HEK293 (cell line): ENCODE data around the gene GLRX5.

Experiments used
- CTCF ChIA-PET: fragments of 350-600 bp; formaldehyde crosslinking; extraction: SDS; loops from one replicate; lab custom pipeline; 2021; ENCODE audit warnings: antibody characterized with exemption; lab: Yijun Ruan, JAX
- POLR2A ChIA-PET: fragments of 300-600 bp; formaldehyde crosslinking; extraction: SDS; loops from one replicate; lab custom pipeline; 2020; ENCODE audit warnings: antibody characterized with exemption, inconsistent platforms; lab: Yijun Ruan, JAX
- H3K27ac ChIP-seq: fragments of 200-500 bp; sonication (Bioruptor generic); 2 replicates; pipeline ENCODE4 v1.5.1; 2014; ENCODE audit warnings: low read depth, low read length, control low read depth, inconsistent platforms; ENCODE audit errors: extremely low read depth
- H3K36me3 ChIP-seq, 2 experiments: fragments of 200-500 bp in 1 of 2; sonication (Bioruptor generic) in 1 of 2; 1 replicate in 1 of 2; 2 replicates in 1 of 2; pipeline ENCODE4 v1.5.1; 2014 to 2017; ENCODE audit warnings: inconsistent platforms in 2 of 2, low read length in 2 of 2; ENCODE audit not compliant: control insufficient read depth in 2 of 2, insufficient read depth in 1 of 2
- H3K4me1 ChIP-seq: fragments of 200-500 bp; sonication (Bioruptor generic); 2 replicates; pipeline ENCODE4 v1.5.1; 2014; ENCODE audit warnings: mild to moderate bottlenecking, low read length, inconsistent platforms; ENCODE audit not compliant: control insufficient read depth, insufficient read depth
- H3K4me3 ChIP-seq: 2 replicates; pipeline ENCODE4 v1.5.1; 2011; ENCODE audit warnings: low read depth, mild to moderate bottlenecking, control low read depth, low read length, moderate library complexity
- H3K9me3 ChIP-seq: fragments of 200-500 bp; sonication (Bioruptor generic); 2 replicates; pipeline ENCODE4 v1.5.1; 2014; ENCODE audit warnings: low read depth, low read length, inconsistent platforms; ENCODE audit not compliant: control insufficient read depth, insufficient read depth
- FEZF1 ChIP-seq: fragments of 450-650 bp; formaldehyde crosslinking; IDR thresholded peaks from 2 replicates; pipeline ENCODE4 v1.5.1; 2016; ENCODE audit warnings: missing biosample characterization, missing genetic modification characterization
- GFI1B ChIP-seq: fragments of 450-650 bp; formaldehyde crosslinking; IDR thresholded peaks from 2 replicates; pipeline ENCODE4 v1.5.1; 2016; ENCODE audit warnings: missing biosample characterization, missing genetic modification characterization
- HOXA7 ChIP-seq: sonication (generic); formaldehyde crosslinking; IDR thresholded peaks from 2 replicates; pipeline ENCODE4 v1.8.1; 2022; ENCODE audit warnings: missing genetic modification reagents, borderline replicate concordance
- KLF16 ChIP-seq: fragments of 450-650 bp; formaldehyde crosslinking; IDR thresholded peaks from 2 replicates; pipeline ENCODE4 v1.5.1; 2017; ENCODE audit warnings: missing biosample characterization, missing genetic modification characterization
- SCRT1 ChIP-seq: fragments of 450-650 bp; formaldehyde crosslinking; IDR thresholded peaks from 2 replicates; pipeline ENCODE4 v1.5.1; 2016; ENCODE audit warnings: missing biosample characterization, missing genetic modification characterization, borderline replicate concordance
- SCRT2 ChIP-seq: fragments of 450-650 bp; formaldehyde crosslinking; IDR thresholded peaks from 2 replicates; pipeline ENCODE4 v1.5.1; 2016; ENCODE audit warnings: missing biosample characterization, missing genetic modification characterization
- SP2 ChIP-seq: fragments of 450-650 bp; formaldehyde crosslinking; IDR thresholded peaks from 2 replicates; pipeline ENCODE4 v1.5.1; 2016; ENCODE audit warnings: missing biosample characterization, missing genetic modification characterization
- TCF7L2 ChIP-seq: IDR thresholded peaks from 2 replicates; pipeline ENCODE4 v1.6.1; 2011; ENCODE audit warnings: low read depth, mild to moderate bottlenecking, inconsistent platforms, low read length, moderate library complexity, borderline replicate concordance
- ZBTB1 ChIP-seq: fragments of 450-650 bp; formaldehyde crosslinking; IDR thresholded peaks from 2 replicates; pipeline ENCODE4 v1.5.1; 2016; ENCODE audit warnings: missing biosample characterization, missing genetic modification characterization
- ZBTB48 ChIP-seq: fragments of 450-650 bp; formaldehyde crosslinking; IDR thresholded peaks from 2 replicates; pipeline ENCODE4 v1.5.1; 2016; ENCODE audit warnings: missing biosample characterization, missing genetic modification characterization
- ZBTB8A ChIP-seq: fragments of 450-650 bp; formaldehyde crosslinking; IDR thresholded peaks from 2 replicates; pipeline ENCODE4 v1.5.1; 2016; ENCODE audit warnings: missing biosample characterization, missing genetic modification characterization
- ZEB2 ChIP-seq: fragments of 450-650 bp; formaldehyde crosslinking; IDR thresholded peaks from 2 replicates; pipeline ENCODE4 v1.5.1; 2016; ENCODE audit warnings: missing biosample characterization, missing genetic modification characterization
- ZFHX2 ChIP-seq: fragments of 450-650 bp; formaldehyde crosslinking; conservative IDR thresholded peaks from 2 replicates; pipeline ENCODE4 v1.5.1; 2016; ENCODE audit warnings: missing biosample characterization, missing genetic modification characterization
- ZNF148 ChIP-seq: fragments of 450-650 bp; formaldehyde crosslinking; IDR thresholded peaks from 2 replicates; pipeline ENCODE4 v1.5.0; 2017; ENCODE audit warnings: missing biosample characterization, missing genetic modification characterization, borderline replicate concordance
- ZNF16 ChIP-seq: fragments of 450-650 bp; formaldehyde crosslinking; IDR thresholded peaks from 2 replicates; pipeline ENCODE4 v1.5.1; 2016; ENCODE audit warnings: low read depth, missing biosample characterization, missing genetic modification characterization
- ZNF23 ChIP-seq: fragments of 450-650 bp; formaldehyde crosslinking; IDR thresholded peaks from 2 replicates; pipeline ENCODE4 v1.5.1; 2016; ENCODE audit warnings: missing biosample characterization, missing genetic modification characterization, borderline replicate concordance
- ZNF24 ChIP-seq: fragments of 450-650 bp; formaldehyde crosslinking; IDR thresholded peaks from 2 replicates; pipeline ENCODE4 v1.5.1; 2016; ENCODE audit warnings: missing biosample characterization, missing genetic modification characterization
- ZNF248 ChIP-seq: fragments of 450-650 bp; formaldehyde crosslinking; IDR thresholded peaks from 2 replicates; pipeline ENCODE4 v1.5.1; 2017; ENCODE audit warnings: missing biosample characterization, missing genetic modification characterization
- ZNF311 ChIP-seq: fragments of 450-650 bp; formaldehyde crosslinking; IDR thresholded peaks from 2 replicates; pipeline ENCODE4 v1.5.1; 2017; ENCODE audit warnings: missing biosample characterization, missing genetic modification characterization, borderline replicate concordance
- ZNF37A ChIP-seq: fragments of 450-650 bp; IDR thresholded peaks from 2 replicates; pipeline ENCODE4 v1.5.1; 2018; ENCODE audit warnings: missing biosample characterization, missing genetic modification characterization
- ZNF404 ChIP-seq: fragments of 450-650 bp; formaldehyde crosslinking; IDR thresholded peaks from 2 replicates; pipeline ENCODE4 v1.5.1; 2017; ENCODE audit warnings: missing biosample characterization, missing genetic modification characterization
- ZNF423 ChIP-seq: fragments of 450-650 bp; formaldehyde crosslinking; IDR thresholded peaks from 2 replicates; pipeline ENCODE4 v1.5.1; 2016; ENCODE audit warnings: missing biosample characterization, missing genetic modification characterization
- ZNF514 ChIP-seq: fragments of 450-650 bp; formaldehyde crosslinking; IDR thresholded peaks from 2 replicates; pipeline ENCODE4 v1.5.1; 2016; ENCODE audit warnings: missing biosample characterization, missing genetic modification characterization
- ZNF544 ChIP-seq: fragments of 450-650 bp; formaldehyde crosslinking; IDR thresholded peaks from 2 replicates; pipeline ENCODE4 v1.5.0; 2017; ENCODE audit warnings: missing biosample characterization, missing genetic modification characterization
- ZNF555 ChIP-seq: fragments of 450-650 bp; formaldehyde crosslinking; conservative IDR thresholded peaks from 2 replicates; pipeline ENCODE4 v1.5.1; 2017; ENCODE audit warnings: missing biosample characterization, mild to moderate bottlenecking, missing genetic modification characterization, inconsistent platforms
- ZNF626 ChIP-seq: fragments of 450-650 bp; sonication (Bioruptor Pico); formaldehyde crosslinking; IDR thresholded peaks from 2 replicates; pipeline ENCODE4 v1.5.1; 2018; ENCODE audit warnings: missing biosample characterization, missing genetic modification characterization, inconsistent platforms
- ZNF629 ChIP-seq: fragments of 450-650 bp; formaldehyde crosslinking; IDR thresholded peaks from 2 replicates; pipeline ENCODE4 v1.5.1; 2017; ENCODE audit warnings: missing biosample characterization, missing genetic modification characterization
- ZNF837 ChIP-seq: fragments of 450-650 bp; formaldehyde crosslinking; IDR thresholded peaks from 2 replicates; pipeline ENCODE4 v1.5.1; 2016; ENCODE audit warnings: missing biosample characterization, missing genetic modification characterization
- TF ChIP-seq, protein P1 (sequence below): fragments of 450-650 bp; formaldehyde crosslinking; IDR thresholded peaks from 2 replicates; pipeline ENCODE4 v1.5.1; 2016; ENCODE audit warnings: missing biosample characterization, missing genetic modification characterization

GLRX5 gene

DNA sequence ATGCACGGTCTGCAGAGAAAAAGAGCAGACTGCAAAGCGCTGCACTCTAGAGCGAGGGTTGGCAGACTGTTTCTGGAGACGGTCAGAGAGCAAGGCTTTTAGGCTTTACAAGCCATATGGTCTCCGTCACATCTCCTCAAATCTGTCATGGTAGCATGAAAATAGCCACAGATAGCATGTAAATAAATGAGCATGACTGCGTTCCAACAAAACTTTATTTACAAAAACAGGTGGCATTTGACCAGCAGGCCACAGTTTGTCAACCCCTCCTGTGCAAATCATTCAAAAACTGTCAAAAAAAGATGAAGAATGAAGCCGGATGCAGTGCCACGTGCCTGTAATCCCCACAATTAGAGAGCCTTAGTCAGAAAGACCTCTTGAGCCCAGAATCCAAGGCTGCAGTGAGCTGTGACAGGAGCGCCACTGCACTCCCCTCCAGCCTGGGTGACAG is 37.3 kb upstream of the GLRX5 start:
- H3K9me3 ChIP-seq, result no peaks in the 10 kb centered on the region
- no peak overlapping the region for H3K4me3 ChIP-seq
- POLR2A ChIA-PET, result no interaction called here
- no peaks in the 10 kb centered on the region for H3K36me3 ChIP-seq
- no peak overlapping the region for H3K27ac ChIP-seq
- TF ChIP-seq, protein P1, sequence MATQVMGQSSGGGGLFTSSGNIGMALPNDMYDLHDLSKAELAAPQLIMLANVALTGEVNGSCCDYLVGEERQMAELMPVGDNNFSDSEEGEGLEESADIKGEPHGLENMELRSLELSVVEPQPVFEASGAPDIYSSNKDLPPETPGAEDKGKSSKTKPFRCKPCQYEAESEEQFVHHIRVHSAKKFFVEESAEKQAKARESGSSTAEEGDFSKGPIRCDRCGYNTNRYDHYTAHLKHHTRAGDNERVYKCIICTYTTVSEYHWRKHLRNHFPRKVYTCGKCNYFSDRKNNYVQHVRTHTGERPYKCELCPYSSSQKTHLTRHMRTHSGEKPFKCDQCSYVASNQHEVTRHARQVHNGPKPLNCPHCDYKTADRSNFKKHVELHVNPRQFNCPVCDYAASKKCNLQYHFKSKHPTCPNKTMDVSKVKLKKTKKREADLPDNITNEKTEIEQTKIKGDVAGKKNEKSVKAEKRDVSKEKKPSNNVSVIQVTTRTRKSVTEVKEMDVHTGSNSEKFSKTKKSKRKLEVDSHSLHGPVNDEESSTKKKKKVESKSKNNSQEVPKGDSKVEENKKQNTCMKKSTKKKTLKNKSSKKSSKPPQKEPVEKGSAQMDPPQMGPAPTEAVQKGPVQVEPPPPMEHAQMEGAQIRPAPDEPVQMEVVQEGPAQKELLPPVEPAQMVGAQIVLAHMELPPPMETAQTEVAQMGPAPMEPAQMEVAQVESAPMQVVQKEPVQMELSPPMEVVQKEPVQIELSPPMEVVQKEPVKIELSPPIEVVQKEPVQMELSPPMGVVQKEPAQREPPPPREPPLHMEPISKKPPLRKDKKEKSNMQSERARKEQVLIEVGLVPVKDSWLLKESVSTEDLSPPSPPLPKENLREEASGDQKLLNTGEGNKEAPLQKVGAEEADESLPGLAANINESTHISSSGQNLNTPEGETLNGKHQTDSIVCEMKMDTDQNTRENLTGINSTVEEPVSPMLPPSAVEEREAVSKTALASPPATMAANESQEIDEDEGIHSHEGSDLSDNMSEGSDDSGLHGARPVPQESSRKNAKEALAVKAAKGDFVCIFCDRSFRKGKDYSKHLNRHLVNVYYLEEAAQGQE (tag by site-specific recombination), result no peak
- TF ChIP-seq ZNF544 (no peak), ZBTB1 (no peak), ZNF404 (tag by site-specific recombination) (no peak)
- TF ChIP-seq, all 188 proteins: peak for 0
- CTCF ChIA-PET, result no interaction called here
- H3K4me1 ChIP-seq, result no peaks in the 10 kb centered on the region; the same call in 1 of the 2 replicates

GRCh38 chr14:95498622-95499353 is 36.1 kb upstream of the GLRX5 start:
- Histone ChIP-seq H3K36me3 (no peaks in the 10 kb centered on the region), H3K27ac (no peak overlapping the region), H3K4me1 (no peaks in the 10 kb centered on the region; the same call in 1 of the 2 replicates), H3K4me3 (no peak overlapping the region), H3K9me3 (no peaks in the 10 kb centered on the region)
- POLR2A ChIA-PET, result no interaction called here
- CTCF ChIA-PET, result interaction anchor here (1.0 kb wide), 1 partner anchor 28 kb away, joined by 3 read pairs; no protein-coding TSS in a partner anchor
- TF ChIP-seq ZBTB48 (tag by site-specific recombination) (no peak), ZFHX2 (tag by site-specific recombination) (no peak), ZNF626 (tag by site-specific recombination) (no peak), SP2 (no peak), ZNF544 (no peak), ZNF16 (tag by site-specific recombination) (no peak), ZNF514 (tag by site-specific recombination) (no peak), ZNF23 (tag by site-specific recombination) (no peak), HOXA7 (no peak), ZNF248 (tag by site-specific recombination) (no peak), ZEB2 (no peak), ZNF423 (tag by site-specific recombination) (no peak), TCF7L2 (no peak), ZNF24 (tag by site-specific recombination) (no peak)

GRCh38 chr14:95499354-95499750 is 35.5 kb upstream of the GLRX5 start:
- TF ChIP-seq KLF16 (tag by site-specific recombination), result no peak
- no peak for TF ChIP-seq ZNF37A (tag by site-specific recombination)
- no peak for TF ChIP-seq ZNF555 (tag by site-specific recombination)
- peak; percentile 85 for TF ChIP-seq SCRT2 (tag by site-specific recombination)
- TF ChIP-seq ZNF311, result no peak
- no peak for TF ChIP-seq ZNF837
- TF ChIP-seq GFI1B (tag by site-specific recombination), result no peak
- no peak for TF ChIP-seq ZNF148
- no peak for TF ChIP-seq ZNF629 (tag by site-specific recombination)
- TF ChIP-seq FEZF1, result no peak
- peak; percentile 79; the same call in 1 of the 2 replicates for TF ChIP-seq SCRT1 (tag by site-specific recombination)
- no peak for TF ChIP-seq ZBTB8A (tag by site-specific recombination)
- H3K27ac ChIP-seq, result no peak overlapping the region
- no peaks in the 10 kb centered on the region for H3K9me3 ChIP-seq
- H3K4me3 ChIP-seq, result no peak overlapping the region
- CTCF ChIA-PET, result interaction anchor here (1.0 kb wide), 1 partner anchor 28 kb away, joined by 3 read pairs; no protein-coding TSS in a partner anchor
- no peaks in the 10 kb centered on the region; the same call in 1 of the 2 replicates for H3K4me1 ChIP-seq
- POLR2A ChIA-PET, result no interaction called here
- H3K36me3 ChIP-seq, result no peaks in the 10 kb centered on the region
